HCT116 (cell line): ENCODE data around the gene PCDH17. TPM values are rescaled to one million over a fixed set of nuclear protein-coding genes. Genes with fewer than 3 reads are reported as not detected.

ENCODE experiments used
- ATAC-seq: fragments of 200-7000 bp; cut with Tn5 transposase; 2 replicates; pipeline ENCODE4 v1.9.1; 2020; ENCODE audit warnings: mild to moderate bottlenecking, moderate library complexity
- BruUV-seq: library from RNA; stranded (reverse); fragments of 400-500 nt; replicated peaks from 2 replicates; lab custom pipeline; 2021; lab: Mats Ljungman, UMichigan
- CTCF ChIA-PET: fragments of 300-600 bp; sonication (Branson Sonifier 250); formaldehyde crosslinking; loops from one replicate; lab custom pipeline; 2021; ENCODE audit warnings: antibody characterized with exemption; lab: Charles Lee
- POLR2A ChIA-PET: fragments of 300-600, 350-600 bp; sonication (Branson Sonifier 250); formaldehyde crosslinking; loops from one replicate; lab custom pipeline; 2021; ENCODE audit warnings: antibody characterized with exemption; lab: Charles Lee
- RAD21 ChIA-PET, 2 experiments: fragments of 300-600 bp; sonication (Branson Sonifier 250); formaldehyde crosslinking; loops; one replicate each; lab custom pipeline; 2023; ENCODE audit warnings: low total read pairs in 2 of 2; ENCODE audit not compliant: uncharacterized antibody in 2 of 2, unreplicated experiment in 2 of 2, low non-redundant PET in 1 of 2; lab: Charles Lee
- DNase-seq: peaks from one replicate; pipeline ENCODE4 v3.0.0-alpha.2; 2010; ENCODE audit warnings: low read depth, low spot score
- H2AFZ ChIP-seq: fragments of 200-600 bp; shearing (Covaris generic), sonication (generic); 2 replicates; pipeline ENCODE4 v1.6.1; 2017; ENCODE audit warnings: low read depth, mixed run types, mixed read lengths, antibody characterized with exemption, low read length; ENCODE audit not compliant: poor library complexity, severe bottlenecking
- H3K27ac ChIP-seq: 2 replicates; pipeline ENCODE4 v1.5.1; 2012; ENCODE audit warnings: low read depth, low read length
- H3K27me3 ChIP-seq: fragments of 200-600 bp; sonication (generic); 2 replicates; pipeline ENCODE4 v1.6.1; 2016; ENCODE audit warnings: mixed run types, low read length, mixed read lengths; ENCODE audit not compliant: insufficient read depth
- H3K36me3 ChIP-seq, 2 experiments: fragments of 200-500 bp in 1 of 2; fragments of 200-600 bp in 1 of 2; sonication (Bioruptor generic) in 1 of 2; sonication (generic) in 1 of 2; 2 replicates each; pipeline versions ENCODE4 v1.5.1 to v1.6.1; 2014 to 2016; ENCODE audit warnings: low read length in 2 of 2, inconsistent platforms in 1 of 2, mixed read lengths in 1 of 2, mixed run types in 1 of 2; ENCODE audit not compliant: insufficient read depth in 2 of 2, control insufficient read depth in 1 of 2
- H3K4me1 ChIP-seq, 2 experiments: fragments of 200-600 bp in 1 of 2; sonication (generic) in 1 of 2; 2 replicates each; pipeline versions ENCODE4 v1.5.1 to v1.6.1; 2012 to 2017; ENCODE audit warnings: low read length in 2 of 2, inconsistent platforms in 1 of 2, mild to moderate bottlenecking in 1 of 2, mixed read lengths in 1 of 2, mixed run types in 1 of 2, moderate library complexity in 1 of 2; ENCODE audit not compliant: insufficient read depth in 2 of 2, control insufficient read depth in 1 of 2
- H3K4me2 ChIP-seq: fragments of 200-600 bp; sonication (generic); 2 replicates; pipeline ENCODE4 v1.6.1; 2017; ENCODE audit warnings: mixed run types, low read length, mixed read lengths
- H3K4me3 ChIP-seq, 2 experiments: fragments of 200-600 bp in 1 of 2; sonication (generic) in 1 of 2; replicated peaks in 1 of 2; 2 replicates each; pipeline ENCODE4 v1.5.1; 2011 to 2016; ENCODE audit warnings: low read length in 2 of 2, control low read depth in 1 of 2, low read depth in 1 of 2, mild to moderate bottlenecking in 1 of 2, mixed read lengths in 1 of 2, mixed run types in 1 of 2
- H3K79me2 ChIP-seq: fragments of 200-600 bp; sonication (generic); 2 replicates; pipeline ENCODE4 v1.6.1; 2017; ENCODE audit warnings: mild to moderate bottlenecking, mixed run types, low read length, moderate library complexity, mixed read lengths; ENCODE audit not compliant: insufficient read depth
- H3K9ac ChIP-seq: fragments of 200-600 bp; sonication (generic); 2 replicates; pipeline ENCODE4 v1.6.1; 2016; ENCODE audit warnings: low read length, mixed read lengths
- H3K9me2 ChIP-seq: fragments of 200-600 bp; sonication (generic), shearing (Covaris generic); 2 replicates; pipeline ENCODE4 v1.6.1; 2017; ENCODE audit warnings: mixed run types, mild to moderate bottlenecking, moderate library complexity; ENCODE audit not compliant: insufficient read depth
- H3K9me3 ChIP-seq, 2 experiments: fragments of 200-500 bp in 1 of 2; fragments of 200-600 bp in 1 of 2; sonication (Bioruptor generic) in 1 of 2; sonication (generic) in 1 of 2; 2 replicates each; pipeline ENCODE4 v1.6.1; 2014 to 2017; ENCODE audit warnings: low read length in 2 of 2, mixed read lengths in 2 of 2, inconsistent platforms in 1 of 2, low read depth in 1 of 2, mild to moderate bottlenecking in 1 of 2, mixed run types in 1 of 2, moderate library complexity in 1 of 2; ENCODE audit not compliant: control insufficient read depth in 1 of 2, insufficient read depth in 1 of 2
- H4K20me1 ChIP-seq: fragments of 200-600 bp; sonication (generic), shearing (Covaris generic); 2 replicates; pipeline ENCODE4 v1.6.1; 2017; ENCODE audit warnings: mixed run types, mild to moderate bottlenecking, moderate library complexity; ENCODE audit not compliant: insufficient read depth
- ATF3 ChIP-seq: IDR thresholded peaks from 2 replicates; pipeline ENCODE4 v1.6.1; 2012
- CBX3 ChIP-seq: IDR thresholded peaks from 2 replicates; pipeline ENCODE4 v1.6.1; 2012; ENCODE audit warnings: low read depth
- CEBPB ChIP-seq: IDR thresholded peaks from 2 replicates; pipeline ENCODE4 v1.6.1; 2012; ENCODE audit warnings: low read depth
- EGR1 ChIP-seq: IDR thresholded peaks from 2 replicates; pipeline ENCODE4 v1.6.1; 2012; ENCODE audit warnings: low read depth
- ELF1 ChIP-seq: IDR thresholded peaks from 2 replicates; pipeline ENCODE4 v1.6.1; 2012; ENCODE audit warnings: low read depth, borderline replicate concordance
- EZH2 ChIP-seq: fragments of 200-600 bp; sonication (generic); IDR thresholded peaks from 2 replicates; pipeline ENCODE4 v1.6.1; 2017; ENCODE audit warnings: antibody characterized with exemption, mixed run types
- EZH2phosphoT487 ChIP-seq: fragments of 200-600 bp; IDR thresholded peaks from 2 replicates; pipeline ENCODE4 v1.6.1; 2018; ENCODE audit warnings: antibody characterized with exemption, borderline replicate concordance
- FOSL1 ChIP-seq: IDR thresholded peaks from 2 replicates; pipeline ENCODE4 v1.6.1; 2012; ENCODE audit warnings: low read depth
- JUND ChIP-seq: IDR thresholded peaks from 2 replicates; pipeline ENCODE4 v1.6.1; 2012
- MAX ChIP-seq: IDR thresholded peaks from 2 replicates; pipeline ENCODE4 v1.6.1; 2012
- POLR2A ChIP-seq: IDR thresholded peaks from 2 replicates; pipeline ENCODE4 v1.7.0; 2011; ENCODE audit warnings: borderline replicate concordance; ENCODE audit not compliant: insufficient read depth, insufficient read length; ENCODE audit errors: extremely low read depth
- POLR2AphosphoS5 ChIP-seq: IDR thresholded peaks from 2 replicates; pipeline ENCODE4 v1.6.1; 2011; ENCODE audit warnings: mild to moderate bottlenecking, low read depth, low read length, moderate library complexity
- REST ChIP-seq: IDR thresholded peaks from 2 replicates; pipeline ENCODE4 v1.6.1; 2012; ENCODE audit warnings: low read depth
- SIN3A ChIP-seq: IDR thresholded peaks from 2 replicates; pipeline ENCODE4 v1.6.1; 2012; ENCODE audit warnings: low read depth
- SP1 ChIP-seq: IDR thresholded peaks from 2 replicates; pipeline ENCODE4 v1.6.1; 2012; ENCODE audit warnings: low read depth
- SRF ChIP-seq: IDR thresholded peaks from 2 replicates; pipeline ENCODE4 v1.6.1; 2012; ENCODE audit warnings: low read depth
- TCF7L2 ChIP-seq: IDR thresholded peaks from 2 replicates; pipeline ENCODE4 v1.7.0; 2011; ENCODE audit warnings: borderline replicate concordance, inconsistent platforms; ENCODE audit not compliant: insufficient read depth, insufficient read length; ENCODE audit errors: extremely low read depth
- YY1 ChIP-seq: IDR thresholded peaks from 2 replicates; pipeline ENCODE4 v1.6.1; 2011; ENCODE audit warnings: low read length, low read depth, moderate library complexity, mild to moderate bottlenecking; ENCODE audit not compliant: insufficient replicate concordance; ENCODE audit errors: extremely low read depth
- ZFX ChIP-seq: fragments of 450-650 bp; IDR thresholded peaks from 2 replicates; pipeline ENCODE4 v1.6.1; 2017
- intact Hi-C: fragments of 100-400 bp; cut with micrococcal nuclease; formaldehyde crosslinking; loops from 2 replicates; pipeline ENCODE4 v1.10.0; 2022
- total RNA-seq: library from RNA; stranded (reverse); gene quantifications from one replicate; pipeline ENCODE4 v1.2.1, GENCODE V29; 2021; ENCODE audit not compliant: unreplicated experiment

The PCDH17 gene
- total RNA-seq, 1 experiment from 2014 or later: 0.02 TPM

- no peaks in the 10 kb centered on the region for H3K79me2 ChIP-seq
- H3K4me2 ChIP-seq: no peak overlapping the region
- no TSS peak for BruUV-seq
- intact Hi-C loops: no loop called here
- H3K9me2 ChIP-seq: no peaks in the 10 kb centered on the region
- TF ChIP-seq SIN3A (no peak), SP1 (no peak), ELF1 (no peak), MAX (no peak), FOSL1 (no peak), EZH2 (no peak), REST (no peak), YY1 (no peak), ATF3 (no peak), POLR2AphosphoS5 (no peak), SRF (no peak), ZFX (no peak), TCF7L2 (no peak), EZH2phosphoT487 (no peak), POLR2A (no peak), CEBPB (no peak), EGR1 (no peak), CBX3 (no peak), JUND (no peak)
- TF ChIP-seq, all 23 proteins: peak for 0
- DNase-seq (no peak), ATAC-seq (no peak)
- Histone ChIP-seq H3K4me3 (no peak overlapping the region), H3K4me1 (no peaks in the 10 kb centered on the region), H3K9ac (no peak overlapping the region), H3K27me3 (no peaks in the 10 kb centered on the region), H3K27ac (no peak overlapping the region), H4K20me1 (no peaks in the 10 kb centered on the region), H2AFZ (no peak overlapping the region), H3K36me3 (no peaks in the 10 kb centered on the region), H3K9me3 (peaks cover 8 to 31% of the 10 kb centered on the region in 2 experiments; a peak in 3 of 4 replicates)
- POLR2A ChIA-PET: no interaction called here
- CTCF ChIA-PET: no interaction called here
- RAD21 ChIA-PET: no interaction called here
Measured at GRCh38 chr13:57595775-57596174, 35.8 kb upstream of the PCDH17 start.
